GM21360 (cell line): ENCODE data around the gene LRRC75A.
"Not testable (repeated sequence)": the region's sequence is repeated elsewhere in the genome, so short reads cannot be mapped to it uniquely, and the experiment has no call there.

ENCODE experiments used
- ATAC-seq: cut with Tn5 transposase; IDR thresholded peaks from one replicate; pipeline ENCODE4 v1.9.1; 2021; ENCODE audit warnings: mild to moderate bottlenecking, moderate library complexity; ENCODE audit not compliant: unreplicated experiment

Gene LRRC75A

GRCh38 chr17:16415031-16415924 lies 76.7 kb downstream of the LRRC75A start, which contains the start of gene TRPV2:
TRPV2 (plus strand) TSS chr17:16415571; CDS start chr17:16417669, 2,098 bp downstream.
- peak; percentile 45 for ATAC-seq

DNA sequence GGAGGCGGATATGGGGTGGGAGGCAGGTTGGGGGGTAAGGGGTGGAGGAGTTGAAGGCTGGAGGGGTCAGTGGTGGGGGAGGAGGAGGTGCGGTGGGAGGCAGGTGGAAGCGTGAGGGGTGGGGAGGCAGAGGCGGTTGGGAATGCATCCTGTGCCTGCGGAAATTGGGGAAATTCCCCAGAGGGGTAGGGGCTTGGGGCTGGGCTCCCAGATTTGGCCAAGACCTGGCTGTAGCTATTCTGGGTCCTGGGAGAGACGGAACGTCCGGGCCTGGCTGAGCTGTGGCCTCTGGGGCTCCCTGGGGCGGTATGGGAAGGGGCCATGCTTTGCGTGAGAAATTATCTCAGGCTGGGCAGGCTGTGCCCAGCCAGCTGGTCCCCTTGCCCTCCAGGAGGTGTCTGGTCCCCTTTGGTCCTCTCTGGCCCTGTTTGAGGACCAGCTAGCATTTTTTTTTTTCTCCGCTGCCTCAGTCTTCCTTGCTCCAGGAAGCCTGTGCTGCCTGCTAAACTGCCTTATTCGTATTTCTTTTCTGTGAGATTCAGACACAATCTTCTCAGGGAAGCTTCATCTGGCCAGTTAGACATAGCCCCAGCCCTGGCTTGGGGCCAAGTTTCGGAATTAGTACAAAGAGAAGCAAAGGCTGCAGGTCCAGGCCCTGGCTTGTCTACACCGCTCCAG lies 83.9 kb downstream of the LRRC75A start:
- ATAC-seq = peak; percentile 85

DNA sequence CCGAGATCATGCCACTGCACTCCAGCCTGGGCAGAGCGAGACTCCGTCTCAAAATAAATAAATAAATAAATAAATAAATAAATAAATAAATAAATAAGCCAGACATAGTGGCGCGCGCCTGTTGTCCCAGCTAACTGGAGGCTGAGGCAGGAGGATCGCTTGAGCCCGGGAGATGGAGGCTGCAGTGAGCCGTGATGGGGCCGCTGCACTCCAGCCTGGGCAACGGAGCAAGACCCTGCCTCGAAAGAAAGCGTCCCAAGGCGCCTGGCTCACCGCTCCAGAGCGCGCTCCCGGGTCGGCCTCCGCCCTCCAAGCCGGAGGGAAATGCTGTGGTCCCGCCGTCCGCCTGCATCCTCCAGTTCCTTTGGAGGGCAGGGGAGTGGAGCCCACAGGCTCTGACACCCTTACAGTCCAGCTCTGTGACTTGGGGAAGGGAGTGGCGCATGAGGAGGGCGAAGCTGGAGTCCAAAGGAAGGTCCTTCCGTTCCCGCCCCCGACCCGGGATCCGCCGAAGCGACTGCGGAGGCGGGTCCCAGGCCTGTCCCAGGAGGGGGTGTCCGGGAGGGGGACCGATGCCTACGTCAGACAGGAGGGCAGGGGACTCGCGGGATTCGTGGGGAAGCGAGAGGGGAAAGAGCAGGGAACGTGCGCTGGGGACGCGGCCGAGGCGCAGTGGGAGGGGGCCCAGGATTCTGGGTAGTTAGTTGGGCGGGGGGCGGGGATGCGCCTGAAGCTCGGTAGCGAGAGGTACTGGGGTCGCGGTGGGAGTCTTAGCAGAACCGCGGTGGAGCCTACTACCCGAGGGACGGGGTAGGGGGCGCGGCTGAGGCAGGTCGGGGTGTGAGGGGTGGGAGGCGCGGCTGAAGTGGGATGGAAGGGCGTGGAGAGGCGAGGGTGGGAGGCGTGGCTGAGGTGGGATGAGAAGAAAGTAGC lies 85.0 kb downstream of the LRRC75A start:
- ATAC-seq = no peak

GRCh38 chr17:16403847-16404246 lies 88.1 kb downstream of the LRRC75A start:
- ATAC-seq = not testable (repeated sequence)

- peak; percentile 84 for ATAC-seq
Measured at GRCh38 chr17:16398270-16399267, 93.4 kb downstream of the LRRC75A start.

- ATAC-seq = not testable (repeated sequence)
Measured at GRCh38 chr17:16396693-16397092, 95.3 kb downstream of the LRRC75A start.

- not testable (repeated sequence) for ATAC-seq
Measured at GRCh38 chr17:16395887-16396286, 96.1 kb downstream of the LRRC75A start.

GRCh38 chr17:16392491-16392890 lies 99.5 kb downstream of the LRRC75A start:
- ATAC-seq = not testable (repeated sequence)
